Muscle layer of colon (tissue), 2 donors: ENCODE measurements around the gene CDON.

ENCODE experiments used
- H3K27ac ChIP-seq: one replicate; pipeline ENCODE4 v1.7.0; 2013; ENCODE audit warnings: low read depth, mild to moderate bottlenecking, low read length, moderate library complexity
- H3K27me3 ChIP-seq, 2 donors: one replicate each; pipeline ENCODE4 v1.7.0; 2013; ENCODE audit warnings: low read length in 2 of 2, mild to moderate bottlenecking in 2 of 2; ENCODE audit not compliant: insufficient read depth in 2 of 2, control insufficient read depth in 1 of 2
- H3K36me3 ChIP-seq: one replicate; pipeline ENCODE4 v1.7.0; 2013; ENCODE audit warnings: mild to moderate bottlenecking, low read length; ENCODE audit not compliant: insufficient read depth
- H3K4me1 ChIP-seq: one replicate; pipeline ENCODE4 v1.7.0; 2013; ENCODE audit warnings: mild to moderate bottlenecking, low read length; ENCODE audit not compliant: insufficient read depth
- H3K4me3 ChIP-seq, 2 donors: one replicate each; pipeline ENCODE4 v1.7.0; 2013; ENCODE audit warnings: low read length in 2 of 2, low read depth in 1 of 2, mild to moderate bottlenecking in 1 of 2, moderate library complexity in 1 of 2
- H3K9ac ChIP-seq: one replicate; pipeline ENCODE4 v1.7.0; 2013; ENCODE audit warnings: low read length
- H3K9me3 ChIP-seq: one replicate; pipeline ENCODE4 v1.7.0; 2013; ENCODE audit warnings: mild to moderate bottlenecking, low read length
- donor health status: abdominal sarcoma.
- donor health status: Adenocarcinoma of cecum.

The CDON gene

DNA sequence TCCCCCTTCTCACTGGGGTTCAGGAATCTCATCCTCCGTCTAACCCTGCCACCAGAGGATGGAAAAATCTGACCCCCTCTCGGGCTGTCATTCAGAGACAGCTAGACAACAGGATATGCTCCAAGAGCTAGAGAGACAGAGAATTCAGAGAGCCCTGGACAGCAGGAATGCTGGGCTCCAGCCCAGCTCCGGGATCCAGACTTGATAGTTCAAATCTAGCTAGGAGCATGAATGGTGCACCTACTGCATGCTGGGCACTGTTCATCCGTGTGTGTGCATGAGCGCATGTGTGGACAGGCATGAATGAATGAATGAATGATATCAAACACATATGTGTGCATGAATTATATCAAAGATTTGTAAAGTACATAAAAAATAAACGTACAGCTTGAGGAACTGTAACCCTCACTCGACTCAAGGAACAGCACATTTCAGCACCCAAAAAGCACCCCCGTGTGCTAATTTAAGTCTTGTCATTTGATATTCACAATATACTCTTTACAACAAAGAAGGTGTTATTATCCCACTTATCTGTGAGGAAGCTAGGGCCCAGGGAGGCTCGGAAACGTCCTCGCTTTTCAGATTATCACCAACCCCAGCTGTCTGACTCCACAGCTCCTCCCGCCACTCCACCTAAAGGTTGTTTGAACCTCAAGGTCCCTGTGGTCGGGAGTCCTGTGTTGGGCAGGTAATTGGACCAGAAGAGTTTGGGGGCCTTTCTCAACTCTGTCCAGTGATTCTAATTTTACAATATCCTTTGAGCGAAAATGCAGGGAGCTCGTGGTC, 117.5 kb downstream of the CDON start:
- Histone ChIP-seq H3K27me3 (no peaks in the 10 kb centered on the region), H3K36me3 (no peaks in the 10 kb centered on the region), H3K27ac (no peak overlapping the region), H3K9ac (no peak overlapping the region), H3K9me3 (no peaks in the 10 kb centered on the region), H3K4me1 (peaks cover 4% of the 10 kb centered on the region), H3K4me3 (no peak overlapping the region)

- Histone ChIP-seq H3K27ac (no peak overlapping the region), H3K4me3 (no peak overlapping the region), H3K9ac (no peak overlapping the region), H3K36me3 (no peaks in the 10 kb centered on the region), H3K27me3 (no peaks in the 10 kb centered on the region), H3K9me3 (no peaks in the 10 kb centered on the region), H3K4me1 (peaks cover 5% of the 10 kb centered on the region)
Observed at GRCh38 chr11:125944350-125945010, 118.2 kb downstream of the CDON start.

DNA sequence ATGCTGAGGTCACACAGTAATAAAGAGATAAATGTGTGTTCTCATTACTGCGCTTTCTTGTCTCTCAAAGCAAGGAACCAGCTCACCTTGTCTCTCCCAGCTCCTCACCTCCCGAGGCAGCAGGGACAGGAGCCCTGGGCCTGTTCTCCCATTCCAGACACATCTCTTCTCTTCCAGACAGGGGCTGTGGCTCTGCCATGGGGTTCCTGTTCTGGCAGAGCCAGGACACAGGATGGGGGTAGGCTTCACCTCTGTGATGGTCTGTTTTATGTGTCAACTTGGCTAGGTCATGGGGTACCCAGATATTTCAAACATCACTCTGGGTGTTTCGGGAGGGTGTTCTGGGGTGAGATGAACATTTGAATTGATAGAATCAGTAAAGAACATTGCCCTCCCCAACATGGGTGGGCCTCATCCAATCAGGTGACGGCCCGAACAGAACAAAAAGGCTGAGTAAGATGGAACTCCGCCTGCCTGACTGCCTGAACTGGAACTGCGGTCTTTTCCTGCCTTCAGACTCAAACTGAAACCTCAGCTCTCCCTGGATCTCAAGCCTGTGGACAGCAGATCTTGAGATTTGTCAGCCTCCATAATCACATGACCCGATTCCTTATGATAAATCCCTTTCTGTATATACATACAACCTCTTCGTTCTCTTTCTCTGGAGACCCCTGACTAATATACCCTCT, 118.9 kb downstream of the CDON start:
- Histone ChIP-seq H3K27ac (no peak overlapping the region), H3K9me3 (no peaks in the 10 kb centered on the region), H3K4me3 (no peak overlapping the region), H3K4me1 (peaks cover 11% of the 10 kb centered on the region), H3K9ac (no peak overlapping the region), H3K36me3 (no peaks in the 10 kb centered on the region), H3K27me3 (no peaks in the 10 kb centered on the region)

- Histone ChIP-seq H3K4me3 (no peak overlapping the region), H3K9ac (no peak overlapping the region), H3K27me3 (no peaks in the 10 kb centered on the region), H3K9me3 (no peaks in the 10 kb centered on the region), H3K36me3 (no peaks in the 10 kb centered on the region), H3K27ac (no peak overlapping the region), H3K4me1 (peaks cover 20% of the 10 kb centered on the region)
Observed at GRCh38 chr11:125942771-125943428, 119.8 kb downstream of the CDON start.

DNA sequence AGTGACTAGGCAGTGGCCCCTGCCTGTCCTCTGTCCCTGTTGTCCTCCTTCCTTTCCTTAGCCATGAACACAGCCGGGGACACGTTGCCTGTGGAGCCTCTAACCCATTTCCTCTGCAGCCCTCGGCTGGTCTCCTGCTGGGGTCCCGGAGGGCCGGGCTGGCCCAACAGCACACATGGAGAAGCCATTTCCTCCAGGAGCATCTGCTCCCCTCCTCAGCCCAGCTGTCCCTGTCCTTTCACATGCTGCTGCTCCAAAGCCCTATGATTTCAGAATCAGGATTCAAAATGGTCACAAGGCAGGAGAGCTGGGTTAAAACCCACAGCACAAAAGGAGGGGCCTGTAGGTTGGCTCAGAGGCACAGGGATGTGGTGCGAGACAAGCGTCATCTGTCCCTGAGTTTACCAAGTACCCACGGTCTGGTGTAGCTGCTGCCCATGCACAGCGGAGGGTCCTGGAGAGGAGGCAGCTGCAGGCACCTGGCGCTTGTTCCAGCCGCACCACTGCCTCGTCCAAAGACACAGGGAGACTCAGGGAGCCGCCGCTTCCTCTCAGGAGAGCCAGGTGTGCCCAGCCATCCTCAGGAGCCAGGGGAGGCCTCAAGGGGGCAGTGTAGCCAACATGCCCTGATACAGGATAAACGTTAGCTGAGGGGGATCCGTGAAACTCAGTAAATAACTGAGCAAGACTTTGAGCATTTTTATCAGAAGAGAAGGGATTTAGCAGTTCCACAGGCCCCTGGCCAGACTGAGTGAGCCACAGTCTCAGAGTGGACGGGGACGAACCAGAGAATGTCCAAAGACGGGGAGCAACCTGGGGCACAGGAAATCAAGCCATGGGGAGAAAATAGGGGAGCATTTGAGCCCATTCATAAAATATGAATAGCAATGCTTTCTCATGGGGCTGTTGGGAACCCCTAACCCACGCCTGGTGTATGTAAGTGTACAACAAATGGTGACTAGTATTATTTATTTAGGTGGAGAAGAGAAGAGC, 120.8 kb downstream of the CDON start:
- no peak overlapping the region for H3K9ac ChIP-seq
- no peaks in the 10 kb centered on the region for H3K9me3 ChIP-seq
- H3K27ac ChIP-seq, result no peak overlapping the region
- peaks cover 20% of the 10 kb centered on the region for H3K4me1 ChIP-seq
- H3K27me3 ChIP-seq, result no peaks in the 10 kb centered on the region
- H3K36me3 ChIP-seq, result no peaks in the 10 kb centered on the region
- H3K4me3 ChIP-seq, result no peak overlapping the region

DNA sequence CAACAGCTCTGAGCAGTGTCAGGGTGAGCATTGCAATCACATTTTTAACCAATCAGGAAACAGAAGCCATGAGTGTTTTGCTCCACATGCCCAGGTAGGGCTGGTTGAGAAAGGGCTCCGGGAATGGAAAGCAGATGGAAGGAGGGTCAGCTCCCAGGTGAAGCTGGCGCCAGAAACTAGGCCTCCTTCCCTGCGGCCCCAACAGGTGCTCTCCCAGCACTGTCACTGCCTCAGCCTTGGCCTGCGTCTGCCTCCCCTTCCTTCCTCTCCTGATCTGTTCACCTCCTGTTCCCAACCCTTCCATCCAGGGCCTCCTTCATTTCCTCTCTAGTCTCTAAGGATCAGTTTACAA, 121.4 kb downstream of the CDON start:
- H3K9me3 ChIP-seq, result no peaks in the 10 kb centered on the region
- H3K4me1 ChIP-seq, result peaks cover 20% of the 10 kb centered on the region
- H3K4me3 ChIP-seq, result no peak overlapping the region
- H3K9ac ChIP-seq, result no peak overlapping the region
- H3K27ac ChIP-seq, result no peak overlapping the region
- H3K36me3 ChIP-seq, result no peaks in the 10 kb centered on the region
- H3K27me3 ChIP-seq, result no peaks in the 10 kb centered on the region

GRCh38 chr11:125940145-125940544, 122.5 kb downstream of the CDON start:
- no peak overlapping the region for H3K27ac ChIP-seq
- no peak overlapping the region for H3K9ac ChIP-seq
- no peak overlapping the region for H3K4me3 ChIP-seq
- H3K36me3 ChIP-seq, result no peaks in the 10 kb centered on the region
- no peaks in the 10 kb centered on the region for H3K27me3 ChIP-seq
- H3K4me1 ChIP-seq, result peaks cover 25% of the 10 kb centered on the region
- no peaks in the 10 kb centered on the region for H3K9me3 ChIP-seq

- H3K27ac ChIP-seq, result no peak overlapping the region
- no peaks in the 10 kb centered on the region for H3K9me3 ChIP-seq
- no peaks in the 10 kb centered on the region for H3K27me3 ChIP-seq
- H3K4me3 ChIP-seq, result no peak overlapping the region
- H3K36me3 ChIP-seq, result no peaks in the 10 kb centered on the region
- H3K9ac ChIP-seq, result no peak overlapping the region
- H3K4me1 ChIP-seq, result peaks cover 25% of the 10 kb centered on the region
Observed at GRCh38 chr11:125939081-125939521, 123.6 kb downstream of the CDON start.

GRCh38 chr11:125938418-125938817, 124.2 kb downstream of the CDON start:
- Histone ChIP-seq H3K4me3 (no peak overlapping the region), H3K27ac (no peak overlapping the region), H3K36me3 (no peaks in the 10 kb centered on the region), H3K27me3 (no peaks in the 10 kb centered on the region), H3K4me1 (peaks cover 25% of the 10 kb centered on the region), H3K9me3 (no peaks in the 10 kb centered on the region), H3K9ac (no peak overlapping the region)

DNA sequence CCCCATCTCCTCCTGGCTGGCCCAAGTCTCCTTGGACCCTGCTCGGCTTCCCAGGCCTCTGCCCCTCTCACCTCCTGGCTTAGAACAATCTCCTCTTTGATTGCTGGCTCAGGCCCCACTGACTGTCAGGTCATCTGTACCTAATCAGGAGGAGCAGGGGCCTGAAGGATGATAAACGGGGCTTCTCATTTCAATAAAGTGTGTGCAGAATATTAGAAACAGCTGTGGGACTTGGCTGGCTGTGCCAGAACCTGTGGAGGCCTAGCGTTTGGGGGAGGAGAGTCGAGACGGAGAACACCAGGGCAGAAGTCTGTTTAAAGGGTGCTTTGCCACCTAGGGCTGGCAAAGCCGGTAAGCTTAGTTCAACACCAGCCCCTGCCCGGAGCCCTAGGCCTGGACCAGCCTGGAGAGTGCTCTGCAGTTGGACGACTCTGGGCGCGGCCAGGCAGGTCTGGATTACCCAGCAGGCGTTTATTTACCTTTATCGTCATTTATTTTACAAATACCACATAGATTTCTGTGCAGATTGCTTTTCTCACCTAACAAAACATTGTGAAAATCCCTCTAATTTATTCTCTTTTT, 127.0 kb downstream of the CDON start:
- H3K9ac ChIP-seq, result no peak overlapping the region
- H3K27me3 ChIP-seq, result no peaks in the 10 kb centered on the region
- H3K4me3 ChIP-seq, result no peak overlapping the region
- peaks cover 34% of the 10 kb centered on the region for H3K4me1 ChIP-seq
- H3K27ac ChIP-seq, result no peak overlapping the region
- no peaks in the 10 kb centered on the region for H3K9me3 ChIP-seq
- no peaks in the 10 kb centered on the region for H3K36me3 ChIP-seq
